Thymus (tissue), 11 donors: ENCODE results near the gene TCERG1L. TPM values are rescaled to one million over a fixed set of nuclear protein-coding genes. Genes with fewer than 3 reads are reported as not detected.
"Not testable (repeated sequence)": the region's sequence is repeated elsewhere in the genome, so short reads cannot be mapped to it uniquely, and the experiment has no call there.

Experiments
- DNase-seq, 9 donors: peaks; one replicate each; pipeline ENCODE4 v3.0.0-alpha.2; 2013; ENCODE audit warnings: low spot score in 9 of 9, low read depth in 6 of 9, missing footprints in 1 of 9
- H3K27ac ChIP-seq, 2 donors: one replicate each; pipeline ENCODE4 v1.5.1; 2013; ENCODE audit warnings: control low read depth in 1 of 2, low read depth in 1 of 2, low read length in 1 of 2, mild to moderate bottlenecking in 1 of 2, moderate library complexity in 1 of 2
- H3K27me3 ChIP-seq, 2 donors: one replicate each; pipeline ENCODE4 v1.5.1; 2013; ENCODE audit warnings: low read length in 1 of 2; ENCODE audit not compliant: control insufficient read depth in 2 of 2, insufficient read depth in 1 of 2
- H3K36me3 ChIP-seq, 2 donors: one replicate each; pipeline ENCODE4 v1.5.1; 2013; ENCODE audit warnings: low read length in 1 of 2, mild to moderate bottlenecking in 1 of 2, moderate library complexity in 1 of 2; ENCODE audit not compliant: control insufficient read depth in 2 of 2, insufficient read depth in 2 of 2
- H3K4me1 ChIP-seq, 2 donors: one replicate each; pipeline ENCODE4 v1.5.1; 2013; ENCODE audit warnings: low read length in 2 of 2; ENCODE audit not compliant: control insufficient read depth in 2 of 2, insufficient read depth in 2 of 2
- H3K4me3 ChIP-seq, 2 donors: one replicate each; pipeline ENCODE4 v1.5.1; 2013; ENCODE audit warnings: low read length in 2 of 2, control low read depth in 1 of 2, mild to moderate bottlenecking in 1 of 2
- H3K9me3 ChIP-seq, 2 donors: one replicate each; pipeline ENCODE4 v1.5.1; 2013; ENCODE audit warnings: low read length in 1 of 2, mild to moderate bottlenecking in 1 of 2; ENCODE audit not compliant: control insufficient read depth in 2 of 2, insufficient read depth in 1 of 2
- WGBS: extraction: QIAGEN DNeasy Blood & Tissue Kit; methylation state at CpG from one replicate; pipeline ENCODE4 v1.1.7; 2013; 5-methylcytosine and 5-hydroxymethylcytosine counted together
- polyA plus RNA-seq: library from polyadenylated mRNA; stranded (reverse); fragments of 200-250 nt; gene quantifications from one replicate; pipeline ENCODE4 v1.2.3, GENCODE V29; 2013
- total RNA-seq: library from RNA; stranded (reverse); fragments of 120-200 nt; gene quantifications from one replicate; pipeline ENCODE4 v1.2.4, GENCODE V29; 2013
- donor health status: healthy.

The TCERG1L gene
- total and polyA plus RNA-seq, 2 donors, result 0.52 to 1.5 TPM

DNA sequence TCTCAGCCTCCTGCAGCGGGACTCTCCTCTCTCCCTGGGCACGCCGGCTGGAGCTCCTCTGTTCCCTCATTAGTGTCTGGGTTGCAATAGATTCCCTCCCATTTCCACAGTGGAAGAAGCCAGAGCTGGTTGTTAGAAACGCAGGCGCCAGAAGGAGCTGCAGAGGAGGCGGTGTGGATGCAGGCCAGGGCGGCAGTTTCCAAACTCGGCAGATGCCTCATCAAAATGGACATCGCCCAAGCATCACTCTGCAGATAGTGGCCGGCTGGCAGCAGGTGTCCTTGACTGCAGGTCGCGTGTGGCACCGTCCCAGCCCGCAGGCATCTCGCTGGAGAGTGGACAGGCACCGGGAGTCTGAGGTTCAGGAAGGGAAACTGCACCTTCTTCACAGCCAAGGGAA is 201.8 kb downstream of the TCERG1L start:
- no peaks in the 10 kb centered on the region for H3K4me1 ChIP-seq
- no peaks in the 10 kb centered on the region for H3K27me3 ChIP-seq
- WGBS, result 92% methylated on average over 16 of the region's 16 CpGs
- no peak for DNase-seq
- peaks cover 0 to 13% of the 10 kb centered on the region in 2 donors for H3K9me3 ChIP-seq
- H3K27ac ChIP-seq, result no peak overlapping the region
- no peaks in the 10 kb centered on the region for H3K36me3 ChIP-seq
- no peak overlapping the region for H3K4me3 ChIP-seq

DNA sequence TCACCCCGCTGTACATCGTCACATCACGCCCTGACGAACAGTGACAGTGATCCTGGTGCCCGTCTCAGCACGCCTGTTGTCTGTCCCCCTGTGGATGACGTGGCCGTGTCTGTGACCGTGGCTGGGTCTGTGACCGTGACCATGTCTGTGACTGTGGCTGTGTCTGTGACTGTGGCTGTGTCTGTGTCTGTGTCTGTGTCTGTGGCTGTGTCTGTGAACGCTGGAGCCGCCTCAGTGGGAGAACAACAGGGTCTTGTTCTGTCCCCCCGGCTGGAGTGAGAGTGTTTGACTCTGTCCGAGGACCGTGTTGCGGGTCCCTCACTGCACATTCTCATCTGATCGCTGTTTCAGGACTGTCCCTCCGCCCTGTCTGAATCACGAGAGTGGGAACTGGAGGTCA is 202.2 kb downstream of the TCERG1L start:
- H3K9me3 ChIP-seq, result peaks cover 0 to 13% of the 10 kb centered on the region in 2 donors
- no peak overlapping the region for H3K4me3 ChIP-seq
- WGBS, result 93% methylated on average over 19 of the region's 19 CpGs
- no peak overlapping the region for H3K27ac ChIP-seq
- no peak for DNase-seq
- H3K36me3 ChIP-seq, result no peaks in the 10 kb centered on the region
- H3K4me1 ChIP-seq, result no peaks in the 10 kb centered on the region
- no peaks in the 10 kb centered on the region for H3K27me3 ChIP-seq

DNA sequence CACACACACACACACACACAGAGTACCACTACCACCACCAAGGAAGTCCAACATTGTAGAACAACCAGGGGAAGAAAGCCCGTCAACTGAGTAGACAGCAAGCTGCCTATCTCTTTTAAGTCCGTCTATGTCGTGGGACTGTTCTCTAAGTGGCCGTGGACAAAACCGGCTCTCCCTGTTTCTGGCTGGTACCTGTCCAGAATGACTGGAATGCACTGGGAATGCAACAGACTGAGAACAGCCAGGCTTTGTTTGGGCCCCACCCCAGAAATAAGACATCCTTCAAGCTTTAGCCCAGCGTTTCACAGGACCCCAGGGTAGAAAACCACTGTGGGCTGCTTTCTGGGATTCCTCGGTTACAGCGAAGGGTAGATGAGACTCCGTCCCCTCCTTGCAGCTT is 203.6 kb downstream of the TCERG1L start:
- no peak for DNase-seq
- 90% methylated on average over 9 of the region's 9 CpGs for WGBS
- Histone ChIP-seq H3K9me3 (peaks cover 0 to 13% of the 10 kb centered on the region in 2 donors), H3K4me1 (no peaks in the 10 kb centered on the region), H3K27ac (no peak overlapping the region), H3K27me3 (no peaks in the 10 kb centered on the region), H3K4me3 (no peak overlapping the region), H3K36me3 (no peaks in the 10 kb centered on the region)

DNA sequence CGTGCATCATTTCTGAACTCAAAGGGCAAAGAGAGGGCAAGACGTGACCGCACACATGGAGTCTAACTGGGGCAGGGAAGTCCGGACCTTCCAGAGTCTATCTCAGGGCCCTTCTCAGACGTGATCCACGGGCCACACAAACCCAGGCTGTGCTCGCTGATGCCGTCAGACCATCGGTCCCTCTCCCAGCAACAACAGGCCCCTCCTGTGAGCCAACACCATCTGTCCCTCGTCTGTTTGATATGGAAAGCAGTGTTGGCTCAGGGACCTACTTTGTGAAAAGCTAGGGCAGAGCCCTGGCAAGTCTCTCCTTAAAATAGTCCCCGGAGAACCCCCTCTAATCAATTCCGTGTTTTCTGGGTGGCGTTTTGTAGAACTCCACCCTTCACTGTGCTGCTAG is 208.8 kb downstream of the TCERG1L start:
- Histone ChIP-seq H3K9me3 (peaks cover 0 to 3% of the 10 kb centered on the region in 2 donors), H3K4me3 (no peak overlapping the region), H3K27ac (no peak overlapping the region), H3K36me3 (no peaks in the 10 kb centered on the region), H3K4me1 (no peaks in the 10 kb centered on the region), H3K27me3 (no peaks in the 10 kb centered on the region)
- 81% methylated on average over 13 of the region's 13 CpGs for WGBS
- no peak for DNase-seq

DNA sequence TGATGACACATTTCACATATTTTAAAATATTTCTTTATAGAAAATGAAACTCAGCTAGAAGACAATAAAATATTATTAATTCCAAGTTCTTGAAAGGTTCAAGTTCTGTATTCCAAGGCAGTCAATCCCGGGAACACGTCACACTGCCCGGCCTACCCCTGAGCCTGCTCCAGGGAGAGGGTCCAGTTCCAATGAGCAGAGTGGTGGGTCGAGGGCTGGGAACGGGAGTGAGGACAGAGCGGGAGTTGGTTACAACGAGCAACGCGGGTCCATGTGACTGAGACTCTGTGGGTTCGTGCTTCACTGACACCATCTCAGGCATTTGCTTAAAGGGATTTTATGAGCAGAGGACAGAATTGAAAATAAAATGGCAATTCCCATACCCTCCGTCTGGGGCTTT is 209.4 kb downstream of the TCERG1L start:
- Histone ChIP-seq H3K27ac (no peak overlapping the region), H3K4me1 (no peaks in the 10 kb centered on the region), H3K9me3 (peaks cover 0 to 3% of the 10 kb centered on the region in 2 donors), H3K4me3 (no peak overlapping the region), H3K27me3 (no peaks in the 10 kb centered on the region), H3K36me3 (no peaks in the 10 kb centered on the region)
- 94% methylated on average over 11 of the region's 11 CpGs for WGBS
- no peak for DNase-seq

DNA sequence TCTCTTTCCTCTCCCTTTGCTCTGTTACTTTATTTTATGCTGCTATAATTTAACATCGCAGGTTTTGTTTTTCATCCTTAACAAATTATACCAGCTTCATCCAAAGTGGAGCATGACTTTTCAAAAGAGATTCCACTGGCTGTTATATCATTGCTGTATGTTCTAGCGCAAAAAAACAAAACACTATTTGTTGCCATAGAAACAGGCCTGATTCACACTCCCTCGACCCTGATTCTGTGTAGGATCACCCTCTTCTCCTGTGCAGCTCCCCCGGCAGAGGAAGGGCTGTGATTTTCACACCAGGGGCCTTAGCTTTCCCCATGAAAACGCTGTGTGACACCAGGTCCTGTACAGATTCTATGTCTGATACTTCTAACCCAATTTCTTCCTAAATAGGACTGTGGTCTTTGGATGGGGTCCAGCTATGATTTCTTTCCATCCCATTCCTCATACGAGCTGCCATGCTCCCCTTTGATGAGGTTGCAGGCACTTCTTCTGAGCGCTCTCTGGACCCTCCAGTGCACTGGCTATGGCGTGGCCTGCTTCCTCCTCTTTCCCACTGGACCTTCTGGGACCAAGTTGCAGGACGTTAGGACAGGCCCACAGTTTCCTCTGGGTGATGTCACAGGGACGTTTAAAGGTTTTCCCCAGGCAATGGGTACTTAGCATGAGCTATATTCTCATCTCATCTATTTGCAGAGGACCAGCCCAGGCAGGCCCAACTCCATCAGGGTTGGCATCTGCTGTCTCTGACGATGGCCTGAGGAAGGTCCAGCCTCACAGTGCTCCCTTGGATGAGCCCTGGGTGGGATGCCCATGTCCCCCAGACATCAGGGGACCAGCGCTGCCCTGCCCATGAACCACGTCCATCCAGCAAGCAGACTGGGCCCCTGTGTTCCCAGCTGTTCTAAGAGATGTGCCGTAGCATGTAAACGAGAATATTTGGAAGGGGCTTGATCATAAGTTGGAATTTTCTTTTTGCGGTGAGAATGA is 210.8 kb downstream of the TCERG1L start:
- H3K36me3 ChIP-seq, DNase-seq, H3K4me1 ChIP-seq, H3K4me3 ChIP-seq, H3K27me3 ChIP-seq, H3K9me3 ChIP-seq, H3K27ac ChIP-seq: not testable (repeated sequence)
- WGBS, result 79% methylated on average over 16 of the region's 16 CpGs

DNA sequence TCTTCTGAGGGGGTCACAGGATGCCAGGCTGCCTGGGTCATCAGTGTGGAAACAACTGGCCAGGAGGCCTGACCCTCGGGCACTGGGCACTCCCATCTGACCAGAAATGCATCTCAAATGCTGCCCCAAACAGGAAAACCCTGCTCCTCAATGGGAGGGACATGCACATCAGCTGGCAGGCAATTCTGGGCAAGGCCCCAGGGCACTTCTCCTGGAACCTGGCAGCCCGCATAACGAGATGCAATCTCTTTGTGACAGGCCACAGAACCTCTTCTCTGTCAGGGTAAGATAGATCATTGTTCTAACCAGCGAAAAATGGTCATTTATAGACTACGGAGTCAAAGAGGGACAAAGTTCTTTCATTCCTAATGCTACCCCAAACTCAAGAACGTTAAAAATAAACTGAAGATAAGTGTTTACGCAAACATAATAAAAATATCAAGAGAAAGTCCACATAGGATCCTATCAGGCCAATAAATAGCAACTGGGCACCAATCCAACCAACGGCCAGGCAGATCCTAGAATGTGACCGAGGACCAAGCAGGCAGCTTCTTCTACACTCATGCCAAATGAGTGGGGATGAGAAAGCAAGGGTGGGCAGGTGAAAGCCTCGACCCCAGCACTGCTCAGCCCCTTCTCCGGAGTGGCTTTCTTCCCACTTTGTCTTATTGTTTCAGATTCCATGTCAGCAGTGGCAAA is 212.3 kb downstream of the TCERG1L start:
- Histone ChIP-seq H3K27ac (no peak overlapping the region), H3K4me1 (no peaks in the 10 kb centered on the region), H3K9me3 (no peaks in the 10 kb centered on the region), H3K36me3 (no peaks in the 10 kb centered on the region), H3K27me3 (no peaks in the 10 kb centered on the region), H3K4me3 (no peak overlapping the region)
- no peak for DNase-seq
- 88% methylated on average over 11 of the region's 11 CpGs for WGBS

DNA sequence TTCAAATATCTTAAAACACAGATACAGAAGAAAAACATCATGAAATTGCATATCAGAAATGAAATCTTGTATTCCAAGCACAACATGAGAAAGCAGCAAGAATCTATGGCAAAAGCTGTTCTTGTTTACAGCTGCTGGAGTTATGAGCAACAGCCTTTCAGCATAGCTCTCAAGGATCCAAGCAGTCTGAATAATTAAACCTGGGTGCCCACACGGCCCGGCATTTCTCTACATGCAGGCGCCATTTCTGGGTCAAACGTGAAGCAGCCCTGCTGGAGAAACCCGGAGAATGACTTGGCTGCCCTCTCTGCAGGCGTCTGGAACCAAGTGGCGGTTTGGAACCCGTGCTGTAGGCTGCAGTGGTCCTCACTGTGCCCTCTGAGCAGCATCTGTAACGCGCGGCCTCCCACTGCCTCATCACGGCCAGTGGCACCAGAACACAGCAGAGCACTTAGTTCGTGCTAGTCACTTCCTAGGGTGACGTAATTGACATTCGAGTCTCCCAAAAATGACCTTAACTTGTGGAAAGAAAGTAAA is 213.0 kb downstream of the TCERG1L start:
- Histone ChIP-seq H3K4me1 (no peaks in the 10 kb centered on the region), H3K9me3 (no peaks in the 10 kb centered on the region), H3K27me3 (no peaks in the 10 kb centered on the region), H3K27ac (no peak overlapping the region), H3K4me3 (no peak overlapping the region), H3K36me3 (no peaks in the 10 kb centered on the region)
- no peak for DNase-seq
- WGBS, result 89% methylated on average over 15 of the region's 15 CpGs

DNA sequence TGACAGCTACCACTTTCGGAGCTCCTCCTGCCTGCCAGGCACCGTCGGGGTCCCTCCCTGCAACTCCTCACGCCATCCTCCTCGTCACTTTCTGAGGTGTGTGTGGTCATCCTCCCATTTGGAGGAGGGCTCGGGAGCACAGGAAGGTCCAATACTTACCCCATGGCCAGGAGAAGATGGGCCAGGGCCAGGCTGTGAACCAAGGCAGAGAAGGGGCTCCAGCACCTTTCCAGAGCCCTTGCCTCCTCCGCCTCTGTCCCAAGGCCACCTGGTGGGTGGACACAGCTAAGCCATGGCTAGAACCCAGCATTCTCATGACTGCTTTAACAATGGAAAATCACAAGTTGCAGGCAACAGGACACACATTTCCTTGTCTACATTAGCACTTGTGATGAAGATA is 215.5 kb downstream of the TCERG1L start:
- WGBS, result 95% methylated on average over 7 of the region's 7 CpGs
- H3K9me3 ChIP-seq, result peaks cover 0 to 4% of the 10 kb centered on the region in 2 donors
- H3K4me1 ChIP-seq, result peaks cover 0 to 3% of the 10 kb centered on the region in 2 donors
- H3K27ac ChIP-seq, result no peak overlapping the region
- no peak for DNase-seq
- no peaks in the 10 kb centered on the region for H3K36me3 ChIP-seq
- H3K4me3 ChIP-seq, result no peak overlapping the region
- no peaks in the 10 kb centered on the region for H3K27me3 ChIP-seq
